AG04449 (cell line): ENCODE data around the gene ENTPD6.
"Not testable (repeated sequence)": the region's sequence is repeated elsewhere in the genome, so short reads cannot be mapped to it uniquely, and the experiment has no call there.

ENCODE experiments used
- CTCF ChIA-PET: fragments of 350-600 bp; formaldehyde crosslinking; extraction: SDS; loops from one replicate; lab custom pipeline; 2021; ENCODE audit warnings: antibody characterized with exemption; lab: Yijun Ruan, JAX
- POLR2A ChIA-PET: fragments of 400-600, 350-600 bp; formaldehyde crosslinking; extraction: SDS; loops from one replicate; lab custom pipeline; 2020; ENCODE audit warnings: antibody characterized with exemption, inconsistent platforms; lab: Yijun Ruan, JAX
- DNase-seq: peaks from one replicate; pipeline ENCODE4 v3.0.0-alpha.2; 2010; ENCODE audit warnings: low read depth, low spot score
- H3K4me3 ChIP-seq: 2 replicates; pipeline ENCODE4 v1.5.1; 2011; ENCODE audit warnings: low read depth, mild to moderate bottlenecking, control low read depth, low read length
- CTCF ChIP-seq: IDR thresholded peaks from one replicate; pipeline ENCODE4 v1.5.1; 2011; ENCODE audit warnings: mild to moderate bottlenecking, moderate library complexity, low read length, control low read depth, inconsistent platforms; ENCODE audit not compliant: insufficient read depth; ENCODE audit errors: missing control alignments

The ENTPD6 gene

DNA sequence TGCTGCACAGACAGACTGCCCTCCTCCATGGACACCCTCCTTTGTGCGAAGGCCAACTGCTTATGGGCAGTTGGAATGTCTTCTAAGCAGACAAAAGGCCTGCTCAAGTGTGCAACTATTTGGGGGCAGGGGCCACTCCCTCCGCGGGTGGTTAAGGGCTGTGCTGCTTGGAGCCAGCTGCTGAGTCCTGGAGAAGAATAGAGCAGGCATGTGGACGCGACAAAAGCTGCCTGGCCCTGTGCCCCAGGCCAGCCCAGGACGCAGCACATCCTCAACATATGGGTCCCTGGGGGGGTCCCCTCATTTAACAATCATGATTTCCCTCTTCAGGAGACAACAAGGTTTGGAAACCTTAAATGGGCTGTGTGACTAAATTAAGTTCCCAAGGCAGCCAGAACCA lies 45.5 kb upstream of the ENTPD6 start:
- ChIA-PET POLR2A (no interaction called here), CTCF (no interaction called here)
- DNase-seq: no peak
- no peak for TF ChIP-seq CTCF
- H3K4me3 ChIP-seq: no peak overlapping the region

GRCh38 chr20:25158043-25158442 lies 37.5 kb upstream of the ENTPD6 start:
- no peak overlapping the region for H3K4me3 ChIP-seq
- TF ChIP-seq CTCF: no peak
- DNase-seq: no peak
- ChIA-PET CTCF (no interaction called here), POLR2A (no interaction called here)

GRCh38 chr20:25160467-25160866 lies 35.0 kb upstream of the ENTPD6 start:
- ChIA-PET POLR2A (no interaction called here), CTCF (no interaction called here)
- TF ChIP-seq CTCF: no peak
- no peak for DNase-seq
- H3K4me3 ChIP-seq: no peak overlapping the region

DNA sequence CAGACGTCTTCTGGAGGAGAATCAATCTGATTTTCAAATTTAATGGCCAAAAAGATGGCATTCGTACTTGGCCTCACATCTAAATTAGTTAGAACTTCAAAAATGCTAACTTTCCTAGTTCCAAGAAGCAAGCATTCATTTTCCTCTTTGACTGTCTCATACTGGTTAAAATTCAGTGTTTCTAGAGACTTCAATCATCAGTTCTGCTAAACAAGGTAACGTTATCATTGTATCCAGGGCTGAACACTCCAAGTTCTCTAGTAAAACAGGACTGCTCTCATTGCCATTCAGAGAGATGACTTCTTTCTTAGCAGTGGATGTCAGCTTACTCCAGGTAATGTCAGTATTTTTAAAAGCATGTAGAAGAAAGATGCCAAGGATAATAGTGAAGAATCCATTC lies 34.6 kb upstream of the ENTPD6 start:
- ChIA-PET POLR2A (no interaction called here), CTCF (no interaction called here)
- TF ChIP-seq CTCF: no peak
- DNase-seq: no peak
- H3K4me3 ChIP-seq: no peak overlapping the region

GRCh38 chr20:25165128-25165527 lies 30.4 kb upstream of the ENTPD6 start:
- DNase-seq: no peak
- ChIA-PET POLR2A (no interaction called here), CTCF (interaction anchor here (0.7 to 1.2 kb wide), 3 partner anchors 9 to 17 kb away, joined by 3 read pairs; no protein-coding TSS in a partner anchor)
- no peak overlapping the region for H3K4me3 ChIP-seq
- TF ChIP-seq CTCF: no peak

GRCh38 chr20:25166105-25166782 lies 29.3 kb upstream of the ENTPD6 start:
- POLR2A ChIA-PET: not testable (repeated sequence)

GRCh38 chr20:25173321-25173720 lies 22.2 kb upstream of the ENTPD6 start:
- no peak for TF ChIP-seq CTCF
- POLR2A ChIA-PET: no interaction called here
- CTCF ChIA-PET: interaction anchor here (1.4 to 2.4 kb wide), 2 partner anchors 9 to 179 kb away, joined by 3 to 9 read pairs; no protein-coding TSS in a partner anchor
- no peak overlapping the region for H3K4me3 ChIP-seq
- no peak for DNase-seq

More at GRCh38 chr20:25166105-25166782, 29.3 kb upstream of the ENTPD6 start:
- not testable (repeated sequence) for DNase-seq, H3K4me3 ChIP-seq
- CTCF ChIA-PET: interaction anchor here (1.2 kb wide), 1 partner anchor 13 kb away, joined by 3 read pairs; no protein-coding TSS in a partner anchor
